CD1c-positive myeloid dendritic cell (primary cell): Measurements from ENCODE around the gene ADISSP.

Source experiments
- DNase-seq: peaks from one replicate; pipeline ENCODE4 v3.0.0-alpha.2; 2016; ENCODE audit errors: extremely low spot score

Gene ADISSP

DNA sequence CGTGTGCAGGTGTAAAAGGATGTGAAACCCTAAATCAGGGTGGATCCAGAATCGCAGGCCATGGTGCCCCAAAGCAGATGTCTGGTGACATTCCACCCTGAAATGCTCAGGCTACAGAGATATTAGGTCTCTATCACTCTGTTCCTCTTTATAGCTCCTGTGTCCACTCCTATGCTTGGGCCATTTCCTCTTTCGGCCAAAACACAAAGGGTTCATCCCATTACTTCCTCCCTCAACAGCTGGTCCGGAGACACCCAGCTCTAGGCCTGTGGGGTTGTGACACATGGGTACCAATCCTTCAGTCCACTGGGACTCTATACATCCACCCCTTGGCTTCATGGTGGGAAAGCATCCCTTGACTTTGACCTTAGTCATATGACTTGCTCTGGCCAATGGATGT lies 53.5 kb downstream of the ADISSP start:
- peak; percentile 88 for DNase-seq

DNA sequence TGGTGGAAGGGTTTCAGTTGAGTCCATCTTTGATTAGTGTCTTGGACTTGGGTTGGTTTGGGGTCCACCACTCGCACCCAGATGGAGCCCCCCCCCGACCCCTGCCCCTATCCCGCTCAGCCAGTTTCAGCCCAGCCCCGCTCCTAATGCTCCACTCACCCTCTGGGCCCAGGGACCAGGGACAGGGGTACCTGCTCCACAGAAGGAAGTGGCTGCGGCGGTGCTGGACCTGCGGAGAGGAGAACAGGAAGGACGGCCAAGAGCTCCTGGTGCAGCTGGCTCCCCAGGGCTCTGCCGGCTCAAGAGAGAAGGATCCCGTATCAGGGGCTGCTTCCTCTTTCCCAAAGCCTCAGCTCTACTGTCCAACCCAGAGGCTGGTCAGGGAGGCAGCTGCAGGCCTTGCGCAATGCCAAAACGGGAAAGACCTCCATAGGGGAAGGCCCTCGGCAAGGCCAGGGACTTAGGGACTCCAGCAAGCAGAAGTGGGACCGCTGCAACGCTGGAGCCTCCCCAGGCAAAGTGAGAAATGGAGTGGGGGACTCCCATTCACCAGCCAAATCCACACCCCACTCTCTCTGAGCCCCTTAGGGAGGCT lies 55.2 kb downstream of the ADISSP start, which contains the start of gene SIGLEC1:
TSS of gene SIGLEC1 (minus strand) at position 322 of the 595 bp plus-strand sequence. CDS start 5,472 bp downstream, outside the sequence.
- DNase-seq, result peak; percentile 96

- DNase-seq, result peak; percentile 61
These were observed 56.0 kb downstream of the ADISSP start for GRCh38 chr20:3711484-3711941.

GRCh38 chr20:3710703-3711483 lies 56.7 kb downstream of the ADISSP start:
- DNase-seq, result peak; percentile 66

GRCh38 chr20:3710011-3710466 lies 57.5 kb downstream of the ADISSP start:
- DNase-seq, result no peak

- DNase-seq, result no peak
These were observed 60.0 kb downstream of the ADISSP start for GRCh38 chr20:3707508-3707899.

- DNase-seq, result no peak
These were observed 60.6 kb downstream of the ADISSP start for GRCh38 chr20:3706774-3707507.

DNA sequence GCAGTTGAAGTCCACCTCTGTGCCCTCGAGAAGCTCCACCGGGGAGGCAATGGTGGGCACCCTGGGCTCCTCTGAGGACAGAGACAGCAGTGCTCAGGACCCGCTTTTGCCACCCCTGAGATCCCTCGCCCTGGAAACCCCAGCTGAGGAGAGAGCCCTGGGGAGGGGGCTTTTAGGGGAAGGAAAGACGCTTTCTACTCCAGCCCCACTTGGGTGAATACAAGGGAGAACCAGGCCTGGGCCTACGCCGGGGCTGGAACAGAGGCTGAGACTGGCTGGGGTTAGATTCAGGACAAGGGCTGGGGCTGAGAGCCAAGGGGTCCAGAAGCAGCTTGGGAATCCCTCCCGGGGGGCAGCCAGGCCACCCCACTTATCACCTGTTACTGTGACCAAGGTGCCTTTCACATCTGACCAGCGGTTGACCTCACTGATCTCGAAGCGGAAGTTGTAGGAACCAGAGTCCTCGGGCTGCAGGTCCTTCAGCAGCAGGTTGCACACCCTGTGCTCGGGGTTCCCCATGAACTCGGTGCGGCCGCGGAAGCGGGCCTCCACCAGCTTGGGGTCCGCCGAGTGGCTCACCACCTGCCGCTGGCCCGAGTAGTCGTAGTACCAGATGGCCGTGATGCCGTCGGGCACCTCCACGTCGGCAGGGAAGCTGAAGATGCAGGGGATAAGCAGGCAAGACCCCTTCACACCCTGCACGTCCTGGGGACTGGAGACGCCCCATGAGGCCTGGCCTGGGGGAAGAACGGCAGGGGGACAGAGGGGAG lies 61.4 kb downstream of the ADISSP start:
- no peak for DNase-seq

GRCh38 chr20:3705491-3705969 lies 62.0 kb downstream of the ADISSP start:
- no peak for DNase-seq

GRCh38 chr20:3704087-3704486 lies 63.5 kb downstream of the ADISSP start:
- DNase-seq, result no peak
